Hepatocyte (in vitro differentiated cells): ENCODE measurements around the gene PCGF3. TPM values are rescaled to one million over a fixed set of nuclear protein-coding genes. Genes with fewer than 3 reads are reported as not detected.
"Not testable (repeated sequence)": the region's sequence is repeated elsewhere in the genome, so short reads cannot be mapped to it uniquely, and the experiment has no call there.

ENCODE experiments used
- DNase-seq: peaks from one replicate; pipeline ENCODE4 v3.0.0-alpha.2; 2016; ENCODE audit warnings: low spot score
- H2AFZ ChIP-seq: fragments of 200-600 bp; sonication (generic); 2 replicates; pipeline ENCODE4 v1.6.0; 2016; ENCODE audit warnings: antibody characterized with exemption, mild to moderate bottlenecking
- H3K27ac ChIP-seq: fragments of 200-600 bp; sonication (generic); 2 replicates; pipeline ENCODE4 v1.5.1; 2016; ENCODE audit warnings: mild to moderate bottlenecking
- H3K27me3 ChIP-seq: fragments of 200-600 bp; sonication (generic); 2 replicates; pipeline ENCODE4 v1.6.1; 2016
- H3K36me3 ChIP-seq: fragments of 200-600 bp; sonication (generic); replicated peaks from 2 replicates; pipeline ENCODE4 v1.5.1; 2016; ENCODE audit warnings: low read depth; ENCODE audit not compliant: insufficient read depth
- H3K4me1 ChIP-seq: fragments of 200-600 bp; sonication (generic); 2 replicates; pipeline ENCODE4 v1.5.1; 2016; ENCODE audit warnings: mild to moderate bottlenecking, moderate library complexity; ENCODE audit not compliant: insufficient read depth
- H3K4me2 ChIP-seq: fragments of 200-600 bp; sonication (generic); 2 replicates; pipeline ENCODE4 v1.6.0; 2016
- H3K4me3 ChIP-seq: fragments of 200-600 bp; sonication (generic); 2 replicates; pipeline ENCODE4 v1.5.1; 2016; ENCODE audit warnings: mild to moderate bottlenecking
- H3K79me2 ChIP-seq: fragments of 200-600 bp; sonication (generic); 2 replicates; pipeline ENCODE4 v1.6.0; 2017; ENCODE audit warnings: mild to moderate bottlenecking
- H3K9me2 ChIP-seq: fragments of 200-600 bp; sonication (generic); replicated peaks from 2 replicates; pipeline ENCODE4 v1.6.0; 2017; ENCODE audit warnings: mild to moderate bottlenecking; ENCODE audit not compliant: insufficient read depth
- H3K9me3 ChIP-seq: fragments of 200-600 bp; sonication (generic); 2 replicates; pipeline ENCODE4 v1.5.1; 2016; ENCODE audit warnings: low read depth, mild to moderate bottlenecking
- H4K20me1 ChIP-seq: fragments of 200-600 bp; sonication (generic); 2 replicates; pipeline ENCODE4 v1.6.0; 2016; ENCODE audit warnings: mild to moderate bottlenecking; ENCODE audit not compliant: insufficient read depth, poor library complexity, severe bottlenecking
- CTCF ChIP-seq: fragments of 200-600 bp; sonication (generic); IDR thresholded peaks from 2 replicates; pipeline ENCODE4 v1.5.1; 2016; ENCODE audit warnings: antibody characterized with exemption, mild to moderate bottlenecking; ENCODE audit not compliant: poor library complexity
- EZH2 ChIP-seq: fragments of 200-600 bp; sonication (generic); IDR thresholded peaks from 2 replicates; pipeline ENCODE4 v1.6.1; 2016; ENCODE audit warnings: antibody characterized with exemption, mild to moderate bottlenecking, borderline replicate concordance
- EZH2phosphoT487 ChIP-seq: fragments of 200-600 bp; sonication (generic); IDR thresholded peaks from one replicate; pipeline ENCODE4 v1.6.1; 2018; ENCODE audit warnings: antibody characterized with exemption, mild to moderate bottlenecking, low read depth, moderate library complexity; ENCODE audit not compliant: unreplicated experiment, severe bottlenecking
- WGBS: methylation state at CpG from one replicate; pipeline ENCODE4 v1.1.6; 2016; ENCODE audit warnings: low lambda C conversion rate; ENCODE audit errors: missing lambda C conversion rate; 5-methylcytosine and 5-hydroxymethylcytosine counted together
- polyA plus RNA-seq: library from polyadenylated mRNA; unstranded; fragments of >200 nt; fragmentation: Nextera tagmentation; extraction: Ambion mirVana; gene quantifications from 2 replicates; pipeline ENCODE4 v1.2.1, GENCODE V29; 2016
- total RNA-seq: library from RNA; depleted of rRNA; stranded (reverse); fragments of >200 nt; gene quantifications from 2 replicates; pipeline ENCODE4 v1.2.3, GENCODE V29; 2014

The PCGF3 gene
- total and polyA plus RNA-seq, 2 experiments from 2014 or later, result 21.8 to 43.5 TPM

- not testable (repeated sequence) for DNase-seq, H3K36me3 ChIP-seq, H3K9me2 ChIP-seq, H3K4me2 ChIP-seq, H3K27ac ChIP-seq, H3K9me3 ChIP-seq, H2AFZ ChIP-seq, H3K27me3 ChIP-seq, H3K4me3 ChIP-seq
- Histone ChIP-seq H4K20me1 (peaks cover 93% of the 10 kb centered on the region), H3K79me2 (peaks cover 93% of the 10 kb centered on the region), H3K4me1 (peaks cover 17% of the 10 kb centered on the region)
- 100% methylated on average over 2 of the region's 2 CpGs for WGBS
Observed at GRCh38 chr4:775485-775884, 69.9 kb downstream of the PCGF3 start.

- H3K27ac ChIP-seq, result no peak overlapping the region
- peaks cover 90% of the 10 kb centered on the region for H3K79me2 ChIP-seq
- TF ChIP-seq CTCF, result no peak
- TF ChIP-seq EZH2, result no peak
- TF ChIP-seq EZH2phosphoT487, result no peak
- over 99% methylated on average over 9 of the region's 9 CpGs for WGBS
- no peaks in the 10 kb centered on the region for H3K27me3 ChIP-seq
- H3K36me3 ChIP-seq, result no peaks in the 10 kb centered on the region
- peaks cover 84% of the 10 kb centered on the region for H4K20me1 ChIP-seq
- H3K9me2 ChIP-seq, result no peaks in the 10 kb centered on the region
- no peaks in the 10 kb centered on the region for H3K9me3 ChIP-seq
- no peak overlapping the region for H3K4me3 ChIP-seq
- DNase-seq, result no peak
- H3K4me1 ChIP-seq, result peaks cover 17% of the 10 kb centered on the region
- H3K4me2 ChIP-seq, result no peak overlapping the region
- no peak overlapping the region for H2AFZ ChIP-seq
Observed at GRCh38 chr4:776743-777441, 71.3 kb downstream of the PCGF3 start.

- TF ChIP-seq EZH2 (no peak), CTCF (no peak), EZH2phosphoT487 (no peak)
- peaks cover 76% of the 10 kb centered on the region for H4K20me1 ChIP-seq
- H3K9me3 ChIP-seq, result no peaks in the 10 kb centered on the region
- H3K36me3 ChIP-seq, result no peaks in the 10 kb centered on the region
- no peak overlapping the region for H2AFZ ChIP-seq
- WGBS, result 88% methylated on average over 6 of the region's 6 CpGs
- no peaks in the 10 kb centered on the region for H3K9me2 ChIP-seq
- no peak overlapping the region for H3K27ac ChIP-seq
- peaks cover 88% of the 10 kb centered on the region for H3K79me2 ChIP-seq
- H3K27me3 ChIP-seq, result no peaks in the 10 kb centered on the region
- H3K4me3 ChIP-seq, result no peak overlapping the region
- H3K4me2 ChIP-seq, result no peak overlapping the region
- peaks cover 20% of the 10 kb centered on the region for H3K4me1 ChIP-seq
- no peak for DNase-seq
Observed at GRCh38 chr4:777520-778262, 72.1 kb downstream of the PCGF3 start.

- no peak overlapping the region for H3K27ac ChIP-seq
- H3K9me2 ChIP-seq, result no peaks in the 10 kb centered on the region
- H4K20me1 ChIP-seq, result peaks cover 57% of the 10 kb centered on the region
- 90% methylated on average over 2 of the region's 2 CpGs for WGBS
- no peaks in the 10 kb centered on the region for H3K36me3 ChIP-seq
- no peaks in the 10 kb centered on the region for H3K27me3 ChIP-seq
- peaks cover 24% of the 10 kb centered on the region for H3K4me1 ChIP-seq
- H3K4me2 ChIP-seq, result peak overlapping the region; percentile 90
- no peak overlapping the region for H2AFZ ChIP-seq
- H3K9me3 ChIP-seq, result no peaks in the 10 kb centered on the region
- DNase-seq, result no peak
- no peak overlapping the region for H3K4me3 ChIP-seq
- TF ChIP-seq EZH2phosphoT487 (no peak), CTCF (no peak), EZH2 (no peak)
- peaks cover 69% of the 10 kb centered on the region for H3K79me2 ChIP-seq
Observed at GRCh38 chr4:779555-779954, 73.9 kb downstream of the PCGF3 start.

GRCh38 chr4:780255-780654, 74.6 kb downstream of the PCGF3 start:
- H3K27me3 ChIP-seq, H3K36me3 ChIP-seq, H2AFZ ChIP-seq, H3K9me3 ChIP-seq, H3K9me2 ChIP-seq, DNase-seq: not testable (repeated sequence)
- Histone ChIP-seq H3K4me3 (peak overlapping the region; percentile 46), H3K79me2 (peaks cover 62% of the 10 kb centered on the region), H3K4me2 (peak overlapping the region; percentile 90), H4K20me1 (peaks cover 50% of the 10 kb centered on the region), H3K4me1 (peaks cover 28% of the 10 kb centered on the region), H3K27ac (peak overlapping the region; percentile 96)
- WGBS, result 77% methylated on average over 10 of the region's 10 CpGs
